AG04449 (cell line): ENCODE results near the gene ACSM5.

Source experiments
- CTCF ChIA-PET: fragments of 350-600 bp; formaldehyde crosslinking; extraction: SDS; loops from one replicate; lab custom pipeline; 2021; ENCODE audit warnings: antibody characterized with exemption; lab: Yijun Ruan, JAX
- POLR2A ChIA-PET: fragments of 400-600, 350-600 bp; formaldehyde crosslinking; extraction: SDS; loops from one replicate; lab custom pipeline; 2020; ENCODE audit warnings: antibody characterized with exemption, inconsistent platforms; lab: Yijun Ruan, JAX
- DNase-seq: peaks from one replicate; pipeline ENCODE4 v3.0.0-alpha.2; 2010; ENCODE audit warnings: low read depth, low spot score
- H3K4me3 ChIP-seq: 2 replicates; pipeline ENCODE4 v1.5.1; 2011; ENCODE audit warnings: low read depth, mild to moderate bottlenecking, control low read depth, low read length
- TF ChIP-seq, protein P1 (sequence below): IDR thresholded peaks from one replicate; pipeline ENCODE4 v1.5.1; 2011; ENCODE audit warnings: mild to moderate bottlenecking, moderate library complexity, low read length, control low read depth, inconsistent platforms; ENCODE audit not compliant: insufficient read depth; ENCODE audit errors: missing control alignments

ACSM5 gene

DNA sequence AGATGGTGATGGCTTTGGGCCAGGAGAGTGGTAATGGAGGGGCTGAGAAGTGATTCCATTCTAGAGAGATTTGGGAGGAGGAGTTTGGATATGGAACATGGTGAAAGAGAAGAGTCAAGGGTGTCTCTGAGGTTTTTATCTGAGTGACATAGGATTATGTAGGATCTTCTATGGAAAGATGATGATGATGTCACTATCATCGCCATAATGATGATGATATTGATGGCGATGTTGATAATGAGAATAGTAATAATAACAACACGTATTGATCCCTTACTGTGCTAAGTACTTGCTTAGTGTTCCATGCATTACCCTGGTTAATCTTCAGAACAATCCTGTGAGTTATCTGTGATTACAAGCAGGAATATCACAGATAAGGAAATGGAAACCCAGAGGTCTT, 21.4 kb upstream of the ACSM5 start:
- POLR2A ChIA-PET: no interaction called here
- no peak for DNase-seq
- TF ChIP-seq, protein P1, sequence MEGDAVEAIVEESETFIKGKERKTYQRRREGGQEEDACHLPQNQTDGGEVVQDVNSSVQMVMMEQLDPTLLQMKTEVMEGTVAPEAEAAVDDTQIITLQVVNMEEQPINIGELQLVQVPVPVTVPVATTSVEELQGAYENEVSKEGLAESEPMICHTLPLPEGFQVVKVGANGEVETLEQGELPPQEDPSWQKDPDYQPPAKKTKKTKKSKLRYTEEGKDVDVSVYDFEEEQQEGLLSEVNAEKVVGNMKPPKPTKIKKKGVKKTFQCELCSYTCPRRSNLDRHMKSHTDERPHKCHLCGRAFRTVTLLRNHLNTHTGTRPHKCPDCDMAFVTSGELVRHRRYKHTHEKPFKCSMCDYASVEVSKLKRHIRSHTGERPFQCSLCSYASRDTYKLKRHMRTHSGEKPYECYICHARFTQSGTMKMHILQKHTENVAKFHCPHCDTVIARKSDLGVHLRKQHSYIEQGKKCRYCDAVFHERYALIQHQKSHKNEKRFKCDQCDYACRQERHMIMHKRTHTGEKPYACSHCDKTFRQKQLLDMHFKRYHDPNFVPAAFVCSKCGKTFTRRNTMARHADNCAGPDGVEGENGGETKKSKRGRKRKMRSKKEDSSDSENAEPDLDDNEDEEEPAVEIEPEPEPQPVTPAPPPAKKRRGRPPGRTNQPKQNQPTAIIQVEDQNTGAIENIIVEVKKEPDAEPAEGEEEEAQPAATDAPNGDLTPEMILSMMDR: no peak
- no peak overlapping the region for H3K4me3 ChIP-seq
- CTCF ChIA-PET: interaction anchor here (1.6 to 8.5 kb wide), 2 partner anchors 479 to 488 kb away, joined by 5 to 334 read pairs; no protein-coding TSS in a partner anchor

DNA sequence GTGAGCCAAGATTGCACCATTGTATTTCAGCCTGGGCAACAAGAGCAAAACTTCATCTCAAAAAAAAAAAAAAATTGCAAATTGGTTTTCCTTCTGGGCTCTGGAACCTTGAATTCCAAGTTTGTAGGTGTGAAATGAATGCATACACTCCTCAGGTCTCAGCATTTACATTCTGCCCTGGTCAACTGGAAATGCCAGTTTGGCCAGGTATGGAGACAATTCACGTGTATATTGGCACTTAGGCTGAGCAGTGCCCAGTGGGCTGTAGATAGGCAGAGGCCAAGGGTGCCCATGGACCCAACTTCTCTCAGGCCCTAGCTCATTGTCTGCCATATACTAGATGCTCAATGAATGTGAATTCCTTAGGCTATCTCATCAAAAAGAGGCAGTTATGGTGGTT, 20.5 kb upstream of the ACSM5 start:
- TF ChIP-seq, protein P1: no peak
- CTCF ChIA-PET: no interaction called here
- DNase-seq: no peak
- POLR2A ChIA-PET: no interaction called here
- H3K4me3 ChIP-seq: no peak overlapping the region

DNA sequence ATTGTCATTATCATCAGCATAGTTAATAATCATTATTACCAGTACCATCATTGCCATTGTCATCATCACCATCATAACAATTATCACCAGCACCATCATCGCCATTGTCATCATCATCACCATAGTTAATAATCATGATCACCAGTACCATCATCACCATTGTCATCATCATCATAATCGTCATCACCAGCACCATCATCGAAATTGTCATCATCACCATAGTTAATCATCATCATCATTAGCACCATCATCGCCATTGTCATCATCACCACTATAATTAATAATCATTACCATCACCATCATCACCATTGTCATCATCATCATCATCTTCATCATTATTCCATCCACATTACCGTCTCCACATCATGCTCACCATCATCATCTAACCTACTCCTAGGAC, 18.3 kb upstream of the ACSM5 start:
- DNase-seq: no peak
- TF ChIP-seq, protein P1: no peak
- no peak overlapping the region for H3K4me3 ChIP-seq
- ChIA-PET CTCF (no interaction called here), POLR2A (no interaction called here)

DNA sequence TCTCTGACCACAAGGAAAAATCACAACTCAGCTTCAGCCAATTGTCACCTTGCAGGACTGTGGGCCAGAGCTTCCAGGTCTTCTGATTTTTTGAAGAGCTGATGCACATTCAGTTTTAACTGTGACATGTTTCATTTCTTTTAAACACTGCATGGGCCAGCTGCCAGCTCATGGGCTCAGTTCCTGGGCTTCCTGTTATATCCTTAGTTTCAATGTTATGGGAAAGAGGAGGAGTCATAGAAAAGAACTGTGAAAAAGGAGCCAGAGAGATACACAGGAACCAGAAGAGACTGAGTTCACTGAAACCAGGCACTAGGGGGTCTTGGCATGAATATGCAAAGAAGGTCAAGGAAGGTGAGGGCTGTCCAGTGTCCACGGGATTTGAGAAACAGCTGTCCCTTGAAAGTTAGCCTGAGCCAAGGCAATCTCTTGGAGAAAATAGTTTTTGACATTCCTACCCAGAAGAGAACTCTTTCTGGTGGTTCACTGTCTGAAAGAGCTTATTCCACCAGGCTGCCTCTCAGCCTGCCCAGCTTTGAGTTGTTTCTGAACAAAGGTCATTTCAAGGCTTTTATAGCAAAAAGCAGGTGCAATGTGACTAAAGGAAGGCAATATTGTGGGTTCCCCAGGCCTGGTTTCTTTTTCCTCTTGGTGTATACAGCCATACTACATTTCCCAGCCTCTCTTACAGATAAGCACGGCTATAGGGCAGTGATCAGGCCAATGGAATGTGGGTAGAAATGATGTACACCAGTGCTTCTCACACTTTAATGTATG, 15.3 kb upstream of the ACSM5 start:
- CTCF ChIA-PET: interaction anchor here (1.9 to 4.5 kb wide), 2 partner anchors 9 to 486 kb away, joined by 6 to 30 read pairs; no protein-coding TSS in a partner anchor
- no peak for DNase-seq
- POLR2A ChIA-PET: no interaction called here
- TF ChIP-seq, protein P1: no peak
- no peak overlapping the region for H3K4me3 ChIP-seq

DNA sequence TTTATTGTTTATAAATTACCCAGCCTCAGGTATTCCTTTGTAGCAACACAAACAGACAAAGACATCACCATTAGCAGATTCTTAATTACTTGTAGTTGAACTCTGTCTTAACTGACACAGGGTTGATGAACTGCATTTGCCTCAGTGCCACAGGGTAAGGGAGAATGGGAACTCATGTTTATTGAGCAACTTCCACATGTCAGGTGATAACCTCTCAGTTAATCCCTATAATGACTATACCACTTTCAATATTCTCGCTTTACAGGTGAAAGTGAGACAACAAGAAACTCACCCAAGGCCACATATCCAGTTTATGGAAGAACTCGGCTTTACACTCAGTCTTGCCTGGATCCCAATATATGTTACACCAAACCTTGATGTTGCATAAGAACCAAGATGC, 13.4 kb upstream of the ACSM5 start:
- TF ChIP-seq, protein P1: no peak
- CTCF ChIA-PET: interaction anchor here (4.5 kb wide), 1 partner anchor 11 kb away, joined by 30 read pairs; no protein-coding TSS in a partner anchor
- no peak overlapping the region for H3K4me3 ChIP-seq
- DNase-seq: no peak
- POLR2A ChIA-PET: no interaction called here

DNA sequence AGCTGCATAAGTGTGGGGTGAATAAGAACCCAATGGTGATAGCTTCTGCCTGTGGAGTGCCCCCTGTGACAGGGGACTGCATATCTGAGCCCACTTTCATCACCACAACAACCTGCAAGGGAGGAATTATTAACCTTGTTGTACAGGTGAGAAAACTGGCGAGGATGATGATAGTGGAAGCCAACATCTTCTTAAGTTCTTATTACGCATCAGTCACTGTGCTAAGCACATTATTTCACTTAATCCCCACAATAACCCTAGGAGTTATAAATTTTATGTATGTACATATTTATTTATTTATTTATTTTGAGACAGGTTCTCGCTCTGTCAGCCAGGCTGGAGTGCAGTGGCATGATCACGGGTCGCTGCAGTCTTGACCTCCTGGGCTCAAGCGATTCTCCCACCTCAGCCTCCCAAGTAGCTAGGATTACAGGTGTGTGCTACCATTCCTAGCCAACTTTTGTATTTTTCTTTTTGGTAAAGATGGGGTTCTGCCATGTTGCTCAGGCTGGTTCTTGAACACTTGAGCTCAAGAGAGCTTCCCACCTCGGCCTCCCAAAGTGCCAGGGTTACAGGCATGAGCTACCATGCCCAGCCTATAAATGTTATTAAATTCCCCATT, 12.4 kb upstream of the ACSM5 start:
- no peak for DNase-seq
- H3K4me3 ChIP-seq: no peak overlapping the region
- POLR2A ChIA-PET: no interaction called here
- CTCF ChIA-PET: interaction anchor here (4.5 kb wide), 1 partner anchor 12 kb away, joined by 30 read pairs; no protein-coding TSS in a partner anchor
- TF ChIP-seq, protein P1: no peak
